Activated T-cell treated with anti-CD3 and anti-CD28 coated beads, Interleukin-2, amount 50 U/mL, for 1 hour (primary cell): ENCODE measurements around the gene CRADD.
"Not testable (repeated sequence)": the region's sequence is repeated elsewhere in the genome, so short reads cannot be mapped to it uniquely, and the experiment has no call there.

Experiments used
- DNase-seq: peaks from one replicate; pipeline ENCODE4 v3.0.0-alpha.2; 2020

CRADD gene

DNA sequence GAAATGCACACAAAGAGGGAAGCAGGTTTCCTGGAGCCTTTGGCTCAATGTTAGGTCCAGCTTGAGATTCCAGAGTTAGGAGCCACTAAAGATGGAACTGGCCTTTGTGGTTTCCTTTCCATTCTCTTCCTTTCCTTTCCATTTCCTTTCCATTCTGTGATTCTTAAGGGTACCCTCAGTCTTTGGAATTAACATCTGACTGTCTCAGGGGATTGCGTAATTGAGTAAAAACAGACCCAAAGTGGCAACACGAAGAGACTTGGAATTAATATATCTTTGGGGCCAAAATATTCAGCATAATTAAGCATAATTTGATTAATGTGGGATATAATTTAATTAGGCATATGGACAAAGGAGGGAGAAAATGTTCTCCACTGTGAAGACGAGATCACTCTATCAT, 205.6 kb downstream of the CRADD start:
- no peak for DNase-seq

GRCh38 chr12:93883436-93884154, 206.4 kb downstream of the CRADD start:
- no peak for DNase-seq

GRCh38 chr12:93884794-93885460, 207.8 kb downstream of the CRADD start:
- no peak for DNase-seq

GRCh38 chr12:93885973-93886532, 208.9 kb downstream of the CRADD start:
- not testable (repeated sequence) for DNase-seq

DNA sequence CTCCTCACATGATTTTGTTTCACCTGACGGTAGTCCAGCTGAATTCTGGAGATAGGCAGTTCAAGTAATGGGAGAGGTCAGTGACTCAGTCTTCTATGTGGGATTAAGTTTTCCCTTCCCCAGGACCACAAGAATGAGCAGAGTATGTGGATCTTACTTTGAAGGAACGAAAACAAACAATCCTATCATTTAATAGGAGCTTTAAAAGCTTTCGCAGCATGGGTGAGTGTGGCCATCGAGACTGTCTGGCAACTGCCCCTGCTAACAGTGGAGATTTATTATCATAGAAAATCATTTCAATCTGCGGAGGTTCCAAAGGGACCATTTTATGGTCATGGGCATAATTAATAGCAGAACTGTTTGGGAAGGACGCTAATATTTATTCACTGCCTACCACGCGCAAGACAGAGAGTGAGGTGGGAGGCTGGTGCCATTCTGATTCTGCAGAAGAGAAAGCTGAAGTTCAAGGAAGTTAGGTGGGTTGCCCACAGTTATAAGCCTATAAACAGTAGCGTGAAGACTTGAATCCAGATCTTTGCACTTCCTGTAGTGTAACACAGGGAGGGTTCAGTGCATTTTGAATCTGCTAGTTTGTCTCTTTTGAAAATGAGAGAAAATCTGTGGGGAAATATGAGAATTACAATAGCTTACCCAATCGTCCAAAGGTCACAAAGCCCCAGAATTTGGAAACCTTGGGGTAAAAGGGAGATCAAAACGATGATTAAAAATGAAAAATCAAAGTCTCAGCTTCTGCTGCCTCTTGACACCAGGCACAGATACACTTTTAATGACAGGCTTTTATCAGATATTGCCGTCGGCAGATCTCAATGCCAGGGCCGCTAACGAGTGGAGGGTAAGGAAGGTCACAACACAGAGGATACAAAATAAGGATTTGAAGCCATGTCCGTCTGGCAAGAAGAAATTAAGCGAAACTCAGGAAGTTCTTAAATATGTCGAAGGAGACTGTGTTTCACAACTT, 209.6 kb downstream of the CRADD start:
- no peak for DNase-seq

DNA sequence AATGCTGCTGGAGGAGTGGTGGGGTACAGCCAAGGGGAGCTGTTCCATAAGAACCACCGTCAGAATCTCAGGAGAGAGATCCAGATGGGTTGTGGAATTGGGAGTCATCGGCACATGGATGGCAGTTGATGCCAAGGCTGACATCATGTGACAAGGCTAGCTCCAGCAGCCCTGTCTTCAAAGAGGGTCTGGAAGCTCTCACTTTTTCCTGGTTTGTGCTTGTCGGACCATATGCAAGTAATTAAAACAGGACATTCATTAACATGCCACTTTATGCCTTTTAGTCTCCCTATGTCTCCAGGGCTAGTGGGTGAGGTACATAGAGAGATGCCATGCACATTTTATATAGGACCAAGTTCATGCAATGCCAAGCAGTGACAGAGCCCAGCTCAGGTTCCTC, 211.8 kb downstream of the CRADD start:
- no peak for DNase-seq

- no peak for DNase-seq
Measured at GRCh38 chr12:93889516-93890212, 212.5 kb downstream of the CRADD start.

DNA sequence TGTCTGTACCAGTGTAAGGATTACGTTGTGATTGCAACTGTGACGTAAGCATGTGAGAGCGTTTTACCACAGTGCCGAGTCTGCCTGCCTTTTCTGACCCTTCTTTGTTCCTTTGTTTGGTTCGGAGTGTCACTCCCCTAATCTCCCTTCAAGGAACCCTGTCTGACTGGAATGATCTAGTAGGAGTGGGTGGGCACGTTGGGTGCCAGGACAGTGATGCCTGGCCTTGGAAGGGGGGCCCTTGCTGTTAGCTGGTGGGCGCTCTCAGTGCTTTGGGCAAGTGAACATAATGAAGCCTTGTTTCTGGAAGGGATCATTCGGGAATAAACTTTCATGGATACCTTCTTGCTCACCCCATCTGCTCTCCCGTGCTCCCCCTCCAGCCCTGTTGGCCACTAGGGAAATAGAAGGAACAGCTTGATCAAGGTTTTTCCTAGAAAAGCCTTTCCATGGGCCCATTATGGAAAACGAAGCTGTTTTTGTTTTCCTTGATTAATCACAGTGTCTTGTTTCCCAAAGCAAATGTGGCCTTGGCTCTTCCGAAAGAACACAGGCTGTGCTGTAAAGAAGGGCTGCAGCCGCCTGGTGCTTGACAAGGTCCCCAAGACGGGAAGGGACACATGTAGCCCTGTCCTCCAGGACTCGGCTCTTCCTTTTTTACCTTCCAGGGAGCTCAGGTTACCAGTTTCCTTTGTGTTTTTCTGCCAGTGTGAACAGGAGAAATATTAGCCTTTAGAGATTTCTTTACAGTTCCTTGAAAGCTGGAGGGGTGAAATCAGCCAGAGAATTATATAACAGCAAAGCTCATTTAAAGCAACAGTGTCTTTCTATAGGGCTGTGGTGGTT, 215.5 kb downstream of the CRADD start:
- DNase-seq, result no peak

GRCh38 chr12:93894391-93895088, 217.4 kb downstream of the CRADD start:
- no peak for DNase-seq

- no peak for DNase-seq
Measured at GRCh38 chr12:93895089-93895445, 217.9 kb downstream of the CRADD start.

- DNase-seq, result no peak
Measured at GRCh38 chr12:93896427-93896826, 219.3 kb downstream of the CRADD start.

DNA sequence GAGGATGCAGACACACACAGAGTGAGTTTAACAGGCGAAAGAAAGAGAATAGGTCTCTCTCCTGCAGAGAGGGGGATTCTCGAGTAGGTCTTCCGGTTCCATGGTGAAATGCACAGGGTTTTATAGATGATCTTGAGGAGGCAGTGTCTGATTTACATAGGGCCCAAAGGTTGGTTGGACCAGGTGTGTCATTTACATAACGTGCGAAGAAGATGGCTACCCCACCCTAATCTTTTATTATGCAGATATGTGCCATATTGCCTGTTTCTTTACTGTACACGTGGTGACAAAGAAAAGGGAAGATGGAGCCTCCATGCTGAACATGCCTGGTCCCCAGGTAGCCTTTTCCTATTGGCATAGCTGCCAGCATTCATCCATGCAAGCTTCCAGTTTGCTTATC, 219.8 kb downstream of the CRADD start:
- no peak for DNase-seq

- no peak for DNase-seq
Measured at GRCh38 chr12:93901739-93902138, 224.6 kb downstream of the CRADD start.

DNA sequence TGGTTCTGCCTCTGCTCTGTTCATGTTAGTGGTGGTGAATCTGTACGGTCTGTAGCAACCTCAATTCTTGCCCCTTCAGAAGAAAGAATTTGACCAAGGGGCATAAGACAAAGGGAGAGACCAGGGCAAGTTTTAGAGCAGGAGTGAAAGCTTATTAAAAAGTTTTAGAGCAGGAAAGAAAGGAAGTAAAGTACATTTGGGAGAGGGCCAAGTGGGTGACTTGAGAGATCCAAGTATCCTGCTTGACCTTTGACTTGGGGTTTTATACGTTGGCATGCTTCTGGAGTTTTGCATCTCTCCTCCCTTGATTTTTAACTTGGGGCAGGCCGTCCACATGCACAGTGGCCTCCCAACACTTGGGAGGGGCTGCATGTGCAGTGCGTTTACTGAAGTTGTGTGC, 225.0 kb downstream of the CRADD start:
- DNase-seq, result no peak

- no peak for DNase-seq
Measured at GRCh38 chr12:93902736-93903562, 225.8 kb downstream of the CRADD start.

GRCh38 chr12:93904124-93904523, 226.9 kb downstream of the CRADD start:
- no peak for DNase-seq

- DNase-seq, result no peak
Measured at GRCh38 chr12:93908264-93908663, 231.1 kb downstream of the CRADD start.

DNA sequence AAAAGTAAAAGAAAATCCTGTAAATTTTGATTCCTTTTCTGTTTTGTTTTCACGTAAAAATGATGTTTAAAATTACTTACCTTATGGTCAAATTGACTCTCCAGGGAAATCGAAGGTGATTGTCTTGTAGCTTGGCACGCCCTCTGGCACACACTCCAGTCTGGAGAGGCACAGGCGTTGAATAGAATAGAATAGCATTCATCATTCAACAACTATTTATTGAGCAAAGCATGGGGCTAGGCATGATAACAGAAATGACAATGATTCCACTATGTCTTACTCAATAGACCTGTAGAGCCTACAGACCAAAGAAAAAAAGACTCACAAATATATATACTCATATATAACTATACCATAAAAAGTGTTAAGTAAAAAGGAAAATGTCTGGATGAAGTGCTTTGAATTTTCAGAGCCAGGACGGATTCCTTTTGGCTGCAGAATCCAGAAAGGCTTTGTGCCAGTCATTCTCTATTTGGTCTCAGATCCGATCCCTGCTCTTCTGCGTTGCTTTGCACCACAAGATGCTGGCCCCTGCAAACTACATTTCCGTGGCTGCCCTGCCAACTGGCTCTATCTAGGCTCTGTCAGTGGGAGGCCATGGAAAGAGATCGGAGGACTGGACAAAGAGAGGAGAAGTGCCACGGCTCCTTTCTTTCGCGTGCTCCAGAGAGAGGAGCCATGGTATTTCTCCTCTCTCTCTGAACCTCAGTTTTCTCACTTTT, 231.8 kb downstream of the CRADD start:
- DNase-seq, result no peak

- no peak for DNase-seq
Measured at GRCh38 chr12:93911396-93911795, 234.2 kb downstream of the CRADD start.
